NCI-H2107 treated with DMSO at 0.1 percent for 48 hours (cell line): ENCODE data around the gene PKD1.
A peak's percentile ranks its signal among the peaks of the same experiment; 100 is the strongest.
"Not testable (repeated sequence)": the region's sequence is repeated elsewhere in the genome, so short reads cannot be mapped to it uniquely, and the experiment has no call there.

Experiments used
- DNase-seq: peaks from one replicate; lab custom pipeline; 2025; ENCODE audit not compliant: unreplicated experiment; lab: John Stamatoyannopoulos, UW

PKD1 gene

DNA sequence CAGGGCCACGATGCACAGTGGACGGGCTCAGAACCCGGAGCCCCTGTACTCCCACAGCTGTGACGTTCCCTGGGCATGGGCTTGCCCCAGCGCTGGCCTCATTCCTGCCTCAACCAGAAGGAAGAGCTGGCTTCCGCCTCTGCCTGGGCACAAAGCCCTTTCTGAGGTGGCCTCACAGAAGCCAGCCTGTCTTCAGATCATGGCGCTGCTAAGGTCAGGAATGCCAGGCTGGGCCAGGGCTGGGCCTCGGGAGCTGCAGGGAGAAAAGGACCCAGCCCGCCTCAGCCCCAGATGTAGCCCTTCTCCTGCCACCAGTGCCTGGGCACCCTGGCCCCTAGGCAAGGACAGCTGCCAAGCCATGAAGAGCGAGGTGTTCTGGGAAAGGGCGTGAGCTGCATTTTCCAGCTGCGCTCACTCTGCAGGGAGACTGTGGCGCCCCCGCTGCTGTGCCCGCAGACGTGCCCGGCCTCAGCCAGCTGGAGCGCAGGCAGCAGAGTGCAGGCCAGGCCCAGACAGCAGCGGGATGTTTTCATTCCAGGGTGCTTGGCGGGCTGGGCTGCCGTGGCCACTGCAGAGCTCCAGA is 9.4 kb downstream of the PKD1 start:
- DNase-seq = not testable (repeated sequence)

GRCh38 chr16:2125609-2126008 is 10.1 kb downstream of the PKD1 start:
- not testable (repeated sequence) for DNase-seq

DNA sequence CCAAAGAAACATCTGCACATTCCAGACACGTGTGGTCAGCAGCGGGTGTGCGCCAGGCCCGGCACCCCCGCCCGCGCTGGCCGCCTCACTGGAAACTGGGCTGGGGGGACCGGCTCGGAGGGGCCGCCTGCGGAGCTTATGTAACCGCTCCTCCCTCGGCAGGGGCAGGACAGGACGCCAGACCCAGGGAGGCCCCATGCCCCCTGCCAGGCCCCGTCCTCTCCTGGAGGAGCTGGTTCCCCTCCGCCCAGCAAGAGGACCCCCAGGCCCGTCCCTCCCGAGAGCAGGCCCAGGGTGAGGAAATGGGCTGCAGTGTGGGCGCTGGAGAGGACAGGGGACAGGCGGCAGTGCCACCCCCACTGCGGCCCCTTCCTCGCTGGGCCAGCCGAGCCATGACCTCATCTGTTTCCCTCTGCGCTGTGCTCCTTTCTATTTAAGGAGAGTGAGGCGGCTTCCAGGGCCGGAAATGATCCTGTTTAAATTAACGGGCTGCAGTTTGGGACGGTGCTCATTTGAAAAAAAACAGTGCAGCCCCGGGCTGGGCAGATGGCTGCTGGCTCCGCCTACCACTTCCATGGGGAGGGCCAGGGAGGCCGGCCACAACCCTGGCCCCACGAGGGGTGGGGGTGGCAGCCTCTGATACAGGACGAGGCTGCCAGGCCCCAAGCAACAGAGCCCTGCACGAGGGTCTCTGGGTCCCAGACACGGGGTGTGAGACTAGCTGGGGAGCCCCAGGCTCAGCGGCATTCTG is 10.8 kb downstream of the PKD1 start:
- DNase-seq = not testable (repeated sequence)

GRCh38 chr16:2124377-2124693 is 11.4 kb downstream of the PKD1 start:
- not testable (repeated sequence) for DNase-seq

GRCh38 chr16:2123706-2124376 is 11.9 kb downstream of the PKD1 start:
- not testable (repeated sequence) for DNase-seq

- DNase-seq = not testable (repeated sequence)
Observed at GRCh38 chr16:2122934-2123683, 12.6 kb downstream of the PKD1 start.

DNA sequence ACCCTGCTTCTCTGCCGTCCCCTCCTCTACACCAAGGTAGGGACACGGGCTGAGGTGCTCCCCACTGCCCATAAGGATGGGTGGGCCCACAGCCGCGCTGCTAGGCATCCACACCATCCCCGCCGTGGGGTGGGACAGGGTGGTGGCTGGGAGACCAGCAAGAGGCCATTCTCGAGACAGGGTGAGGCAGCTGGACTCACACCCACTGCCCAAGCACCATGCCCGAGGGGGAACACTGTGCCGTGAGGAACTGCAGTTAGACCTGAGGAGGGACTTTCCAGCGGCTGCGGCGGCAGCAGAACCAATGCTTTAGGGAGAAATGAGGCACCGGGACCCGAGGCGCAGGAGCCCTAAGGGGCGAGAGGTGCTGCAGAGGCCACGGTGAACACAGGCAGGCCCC is 13.3 kb downstream of the PKD1 start:
- no peak for DNase-seq

GRCh38 chr16:2121853-2122252 is 13.8 kb downstream of the PKD1 start:
- no peak for DNase-seq

GRCh38 chr16:2121325-2121724 is 14.4 kb downstream of the PKD1 start:
- DNase-seq = peak; percentile 53

DNA sequence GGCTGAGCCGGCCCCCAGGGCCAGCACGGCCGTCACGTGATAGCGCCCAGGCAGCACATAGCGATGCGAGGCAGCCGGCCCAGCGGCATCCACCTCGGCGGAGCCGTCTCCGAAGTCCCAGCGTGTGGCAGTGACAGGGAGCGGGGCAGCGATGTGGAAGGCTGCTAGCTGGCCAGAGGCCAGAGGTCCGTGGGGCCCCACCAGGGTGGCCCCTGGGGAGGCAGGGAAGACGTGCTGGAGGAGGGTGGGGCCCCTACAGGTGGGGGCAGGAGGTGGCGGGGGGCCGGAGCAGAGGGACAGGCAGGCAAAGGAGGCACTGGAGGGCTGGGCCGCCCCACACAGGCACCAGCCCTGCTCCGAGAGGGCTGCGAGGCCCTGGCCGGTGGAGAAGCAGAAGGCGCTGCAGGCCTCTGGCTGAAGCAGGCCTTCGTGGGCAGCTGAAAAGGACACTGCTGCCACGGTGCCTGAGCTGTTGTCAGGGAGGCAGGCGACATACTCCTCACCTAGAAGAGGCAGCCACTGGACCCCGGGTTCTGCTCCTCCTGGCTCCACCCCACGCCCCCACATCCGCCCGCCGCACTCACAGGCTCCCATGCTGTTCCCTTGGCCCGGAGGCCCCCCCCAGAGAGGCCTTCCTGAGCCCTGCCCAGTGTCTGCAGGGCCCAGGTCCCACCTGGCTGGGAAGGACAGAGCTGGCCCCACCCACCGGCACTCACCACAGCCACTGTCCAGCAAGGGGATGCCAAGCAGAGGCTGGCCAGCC is 17.6 kb downstream of the PKD1 start:
- not testable (repeated sequence) for DNase-seq

- DNase-seq = not testable (repeated sequence)
Observed at GRCh38 chr16:2117341-2117740, 18.4 kb downstream of the PKD1 start.

DNA sequence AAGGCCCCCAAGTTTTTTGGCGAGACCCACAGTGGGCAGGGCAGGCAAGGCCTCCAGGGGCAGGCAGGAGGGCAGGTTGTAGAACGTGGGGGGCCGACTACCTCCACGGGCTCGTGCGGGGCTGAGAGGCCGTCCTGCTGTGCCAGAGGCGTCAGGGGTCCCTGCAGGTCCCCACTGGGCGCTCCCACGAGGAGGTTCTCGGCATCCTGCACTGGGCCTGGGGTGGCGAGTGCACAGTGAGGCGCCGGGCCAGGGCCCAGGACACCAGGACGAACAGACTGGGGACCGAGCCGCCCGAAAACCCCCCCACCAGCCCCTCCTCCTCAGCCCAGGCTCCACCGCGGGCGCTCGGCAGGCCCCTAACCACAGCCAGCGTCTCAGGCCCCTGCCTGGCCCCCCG is 19.3 kb downstream of the PKD1 start:
- DNase-seq = not testable (repeated sequence)

GRCh38 chr16:2115591-2115973 is 20.1 kb downstream of the PKD1 start:
- no peak for DNase-seq

DNA sequence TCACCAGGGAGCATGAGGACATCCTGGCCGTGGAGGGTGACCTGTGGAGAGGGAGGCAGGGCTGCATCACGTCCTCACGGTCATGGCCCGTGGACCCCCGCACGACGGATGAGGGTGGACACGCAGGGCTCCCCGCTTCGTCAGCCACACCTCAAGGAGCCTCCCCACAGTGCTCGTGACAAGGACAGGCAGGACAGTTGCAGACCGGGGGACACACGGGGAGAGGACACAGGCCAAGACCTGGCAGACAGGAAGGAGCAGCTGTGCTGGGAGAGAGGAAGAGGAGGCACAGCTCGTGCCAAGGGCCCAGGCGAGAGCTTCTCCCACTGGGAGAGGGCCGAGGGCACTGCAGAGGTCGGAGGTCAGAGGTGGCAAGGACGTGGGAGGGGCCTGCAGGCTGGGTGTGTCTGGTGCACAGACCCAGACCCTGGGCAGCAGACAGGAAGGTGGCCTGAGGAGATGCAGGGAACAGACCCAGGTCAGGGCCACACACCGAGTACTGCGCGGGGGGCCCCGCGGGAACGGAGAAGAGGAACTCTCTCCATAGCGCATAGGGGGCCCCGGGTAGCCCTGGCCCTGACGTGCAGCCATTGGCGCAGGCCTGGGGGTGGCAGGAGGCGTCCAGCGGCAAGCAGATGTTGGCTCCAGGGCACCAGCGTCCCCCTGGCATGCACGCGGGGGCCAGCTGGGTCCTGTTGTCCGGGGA is 20.7 kb downstream of the PKD1 start:
- not testable (repeated sequence) for DNase-seq

- not testable (repeated sequence) for DNase-seq
Observed at GRCh38 chr16:2114225-2114624, 21.5 kb downstream of the PKD1 start.

DNA sequence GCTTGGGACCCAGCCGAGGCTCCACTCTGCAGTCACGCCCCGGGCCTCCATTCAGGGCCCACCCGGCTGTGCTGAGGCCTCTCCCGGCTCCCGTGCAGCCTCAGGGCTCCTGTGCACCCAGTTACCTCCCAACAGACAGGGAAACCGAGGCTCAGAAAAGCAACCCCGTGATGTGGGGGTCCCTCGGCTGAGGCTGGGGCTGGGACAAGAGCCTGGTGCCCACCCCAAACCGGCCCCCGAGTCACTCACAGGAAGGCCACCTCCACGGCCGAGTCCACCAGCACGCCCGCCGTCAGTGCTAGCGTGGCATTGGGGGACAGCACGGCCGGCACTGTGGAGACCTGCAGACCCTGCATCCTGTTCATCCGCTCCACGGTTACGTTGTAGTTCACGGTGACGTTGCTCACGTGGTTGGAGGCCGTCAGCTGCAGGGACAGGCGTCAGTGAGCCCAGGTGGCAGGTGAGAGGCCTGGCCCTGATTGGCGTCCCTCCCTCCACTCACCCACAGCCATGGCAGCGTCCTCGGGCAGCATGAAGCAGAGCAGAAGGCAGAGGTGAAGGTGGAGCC is 23.1 kb downstream of the PKD1 start:
- not testable (repeated sequence) for DNase-seq

- not testable (repeated sequence) for DNase-seq
Observed at GRCh38 chr16:2111412-2112335, 24.0 kb downstream of the PKD1 start.

GRCh38 chr16:2111009-2111353 is 24.7 kb downstream of the PKD1 start:
- DNase-seq = not testable (repeated sequence)
